Right lung (tissue), 5 donors: ENCODE measurements around the gene GRIA3. TPM values are rescaled to one million over a fixed set of nuclear protein-coding genes. Genes with fewer than 3 reads are reported as not detected.
"Not testable (repeated sequence)": the region's sequence is repeated elsewhere in the genome, so short reads cannot be mapped to it uniquely, and the experiment has no call there.

Source experiments
- DNase-seq, 2 donors: peaks; one replicate each; pipeline ENCODE4 v3.0.0-alpha.2; 2013
- polyA plus RNA-seq, 5 donors: library from polyadenylated mRNA; unstranded; fragments of 120-200 nt; gene quantifications; one replicate each; pipeline versions ENCODE4 v1.2.1 to v1.2.3, GENCODE V29; 2013; ENCODE audit warnings: inconsistent platforms in 1 of 5, low replicate concordance in 1 of 5; ENCODE audit not compliant: insufficient read length in 5 of 5, insufficient read depth in 1 of 5

Gene GRIA3
- polyA plus RNA-seq, 5 donors: 0.23 to 2.3 (median 0.58) TPM

DNA sequence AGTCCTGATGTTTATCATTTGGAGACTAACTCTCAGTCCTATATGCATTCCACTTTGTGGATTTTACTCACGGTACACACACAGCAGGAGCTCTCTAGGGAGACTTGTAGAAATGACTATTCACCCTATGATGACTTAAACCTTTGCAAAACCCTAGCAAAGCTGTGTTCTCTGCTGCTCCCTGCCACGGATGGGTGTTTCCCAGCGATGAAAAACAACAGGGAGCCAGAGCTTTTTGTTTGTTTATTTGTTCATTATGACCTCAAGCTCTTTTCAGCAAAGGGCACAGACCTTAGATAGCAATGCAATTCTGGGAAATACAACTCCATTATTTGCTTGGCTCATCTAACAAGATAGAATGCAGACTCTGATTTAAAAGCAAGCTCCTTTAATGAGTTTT lies 156.6 kb downstream of the GRIA3 start:
- DNase-seq: no peak

DNA sequence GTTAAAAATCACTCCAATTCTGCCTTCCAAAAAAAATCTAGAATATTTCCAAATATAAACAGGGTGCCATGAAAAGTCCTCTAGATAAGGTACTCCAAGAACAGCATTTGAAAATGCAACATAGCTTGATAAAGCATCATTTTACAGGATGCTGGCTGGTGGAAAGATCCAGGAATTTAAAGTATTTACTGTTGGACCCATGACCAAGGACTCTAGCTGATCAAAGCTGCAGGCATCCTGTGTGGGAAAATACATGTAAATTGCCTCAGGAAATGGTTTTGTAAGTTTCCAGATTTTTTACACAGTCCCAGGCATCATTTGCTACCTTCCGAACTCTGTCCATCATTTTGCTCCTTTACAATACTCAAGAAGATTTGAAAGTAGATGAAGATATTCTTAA lies 164.4 kb downstream of the GRIA3 start:
- DNase-seq: no peak

DNA sequence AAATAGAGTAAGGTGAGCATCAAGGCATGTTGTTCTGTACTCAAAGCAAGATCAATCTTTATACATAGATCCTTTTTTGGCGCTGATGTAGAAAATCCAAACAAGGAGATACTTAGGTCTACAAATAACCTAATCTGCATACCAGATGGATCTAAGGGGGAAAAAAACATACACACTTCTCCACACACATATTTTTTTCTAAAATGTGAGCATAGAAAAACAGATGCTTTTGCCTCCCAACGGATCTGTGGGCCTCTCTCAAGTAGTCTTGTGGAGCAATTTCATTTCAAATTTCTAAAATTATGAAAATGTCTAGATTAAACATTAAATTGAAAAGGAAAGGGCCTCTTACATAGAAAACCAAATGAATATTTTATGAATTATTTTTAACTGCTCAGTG lies 166.1 kb downstream of the GRIA3 start:
- no peak for DNase-seq

DNA sequence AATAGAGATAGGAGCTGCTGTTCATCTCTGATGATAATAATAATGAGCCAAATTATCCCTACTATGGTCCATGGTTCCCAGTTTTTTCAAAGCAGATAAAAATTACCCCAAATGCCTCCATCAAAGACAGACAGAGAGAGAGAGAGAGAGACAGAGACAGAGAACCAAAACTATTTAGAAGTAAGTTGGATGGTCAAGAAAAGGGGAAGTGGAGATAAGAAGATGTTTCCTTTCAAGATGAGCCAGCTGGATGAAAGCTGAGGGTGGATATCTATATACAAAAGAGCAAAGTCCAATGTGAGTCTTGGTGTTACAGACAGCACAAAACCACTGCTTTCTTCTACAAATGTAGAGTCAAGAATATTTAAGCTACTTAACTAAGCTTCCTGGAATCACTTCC lies 173.9 kb downstream of the GRIA3 start:
- DNase-seq: no peak

DNA sequence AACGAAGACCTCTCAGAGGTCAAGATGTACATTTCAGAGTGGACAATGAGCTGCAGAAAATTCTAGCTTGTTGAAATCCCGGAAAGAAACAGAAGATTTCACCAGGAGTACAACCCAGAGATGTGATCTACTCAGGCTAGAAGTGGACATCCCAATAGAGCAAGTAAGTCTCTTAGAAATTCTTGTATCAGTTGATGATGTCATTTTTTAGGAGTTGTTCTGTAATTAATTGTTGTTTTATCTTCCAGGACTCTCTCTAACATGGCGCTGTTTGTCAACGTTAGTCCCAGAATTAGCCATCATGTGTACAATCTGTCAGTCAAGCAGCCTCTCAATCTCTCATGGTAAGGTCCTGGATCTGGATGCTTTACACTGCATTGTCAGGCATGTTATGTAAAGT lies 174.4 kb downstream of the GRIA3 start:
- no peak for DNase-seq

DNA sequence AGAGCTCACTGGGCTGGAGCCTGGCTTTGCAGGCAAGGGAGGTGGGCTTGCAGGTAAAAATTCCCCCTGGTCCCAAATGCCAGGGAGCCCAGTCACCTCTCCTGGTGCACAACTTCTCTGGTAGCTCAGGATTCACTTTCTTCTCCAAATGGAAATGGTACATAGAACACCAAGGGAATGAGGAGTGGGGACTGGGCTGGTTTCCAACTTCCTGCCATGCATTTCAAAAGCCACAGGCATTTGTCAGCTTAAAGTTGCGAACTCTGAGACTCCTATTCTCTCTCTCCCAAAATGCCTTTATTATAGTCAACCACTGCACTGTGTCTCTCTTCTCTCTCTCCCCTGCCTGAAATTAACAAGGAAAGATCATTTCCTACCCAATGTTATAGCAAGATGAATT lies 177.3 kb downstream of the GRIA3 start:
- DNase-seq: peak in 1 of 2 donors; percentile 13

DNA sequence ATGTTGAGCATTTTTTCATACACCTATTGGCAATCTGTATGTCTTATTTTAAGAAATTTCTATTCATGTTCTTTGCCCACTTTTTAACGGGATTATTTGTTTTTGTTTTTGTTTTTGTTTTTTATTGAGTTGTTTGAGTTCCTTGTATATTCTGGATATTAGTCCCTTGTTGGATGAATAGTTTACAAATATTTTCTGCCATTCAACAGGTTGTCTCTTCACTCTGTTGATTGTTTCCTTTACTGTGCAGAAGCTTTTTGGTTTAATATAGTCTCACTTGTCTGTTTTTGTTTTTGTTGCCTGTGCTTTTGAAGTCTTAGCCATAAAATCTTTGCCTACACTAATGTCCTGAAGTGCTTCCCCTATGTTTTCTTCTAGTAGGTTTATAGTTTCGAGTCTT lies 202.1 kb downstream of the GRIA3 start:
- DNase-seq: not testable (repeated sequence)

DNA sequence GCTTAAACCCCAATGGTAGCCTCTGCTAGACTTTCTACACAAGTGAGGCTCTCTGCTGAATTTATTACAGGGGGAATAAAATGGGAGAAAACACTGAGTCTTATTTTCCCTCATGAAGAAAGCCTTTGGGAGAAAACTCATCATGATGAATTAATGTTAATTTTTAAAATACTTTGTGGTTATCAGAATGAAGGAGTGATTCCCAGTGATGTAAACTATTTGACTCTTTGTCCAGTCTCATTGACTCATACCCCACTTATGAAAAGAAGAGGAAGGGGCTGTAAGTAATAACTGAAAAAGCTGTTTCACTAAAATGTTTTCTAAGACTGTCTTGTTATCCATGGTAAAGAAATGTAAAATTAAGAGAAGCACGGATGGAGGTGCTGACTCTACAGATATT lies 208.8 kb downstream of the GRIA3 start:
- no peak for DNase-seq

DNA sequence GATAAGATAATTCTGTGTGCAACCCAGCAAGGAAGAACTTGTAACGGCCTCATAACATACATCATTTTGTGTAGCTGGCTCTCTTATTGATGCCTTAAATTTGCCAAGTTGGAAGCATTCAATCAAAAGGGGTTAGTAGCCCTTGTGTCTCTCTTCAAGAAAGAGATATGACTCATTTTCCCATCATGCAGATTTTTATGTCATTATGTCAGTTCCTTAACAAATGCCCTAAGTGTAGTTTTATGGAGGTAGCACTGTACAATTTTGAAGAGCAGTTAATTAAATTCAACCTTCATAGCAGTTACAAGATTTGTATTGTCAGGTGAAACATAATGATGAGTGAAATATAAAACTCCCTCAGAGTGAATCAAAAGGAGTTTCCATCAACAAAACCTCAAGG lies 215.6 kb downstream of the GRIA3 start:
- no peak for DNase-seq

DNA sequence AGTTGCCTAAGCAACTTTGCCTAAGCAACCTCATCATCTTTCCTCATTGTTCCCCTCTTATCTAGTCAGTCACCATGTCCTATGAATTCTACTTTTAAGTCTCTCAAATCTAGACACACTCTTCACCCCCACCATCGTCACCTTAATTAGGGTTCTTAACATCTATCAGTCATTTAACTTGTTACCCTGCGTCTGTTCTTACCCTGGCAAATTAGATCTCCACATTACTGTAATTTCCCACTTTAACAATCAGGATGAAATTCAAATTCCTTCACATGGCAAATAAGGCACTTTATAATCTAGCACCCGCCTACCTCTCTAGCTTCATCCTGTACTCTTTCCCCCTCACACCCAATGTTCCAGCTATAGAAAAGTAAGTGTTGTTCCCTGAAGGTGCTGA lies 221.2 kb downstream of the GRIA3 start:
- DNase-seq: no peak

DNA sequence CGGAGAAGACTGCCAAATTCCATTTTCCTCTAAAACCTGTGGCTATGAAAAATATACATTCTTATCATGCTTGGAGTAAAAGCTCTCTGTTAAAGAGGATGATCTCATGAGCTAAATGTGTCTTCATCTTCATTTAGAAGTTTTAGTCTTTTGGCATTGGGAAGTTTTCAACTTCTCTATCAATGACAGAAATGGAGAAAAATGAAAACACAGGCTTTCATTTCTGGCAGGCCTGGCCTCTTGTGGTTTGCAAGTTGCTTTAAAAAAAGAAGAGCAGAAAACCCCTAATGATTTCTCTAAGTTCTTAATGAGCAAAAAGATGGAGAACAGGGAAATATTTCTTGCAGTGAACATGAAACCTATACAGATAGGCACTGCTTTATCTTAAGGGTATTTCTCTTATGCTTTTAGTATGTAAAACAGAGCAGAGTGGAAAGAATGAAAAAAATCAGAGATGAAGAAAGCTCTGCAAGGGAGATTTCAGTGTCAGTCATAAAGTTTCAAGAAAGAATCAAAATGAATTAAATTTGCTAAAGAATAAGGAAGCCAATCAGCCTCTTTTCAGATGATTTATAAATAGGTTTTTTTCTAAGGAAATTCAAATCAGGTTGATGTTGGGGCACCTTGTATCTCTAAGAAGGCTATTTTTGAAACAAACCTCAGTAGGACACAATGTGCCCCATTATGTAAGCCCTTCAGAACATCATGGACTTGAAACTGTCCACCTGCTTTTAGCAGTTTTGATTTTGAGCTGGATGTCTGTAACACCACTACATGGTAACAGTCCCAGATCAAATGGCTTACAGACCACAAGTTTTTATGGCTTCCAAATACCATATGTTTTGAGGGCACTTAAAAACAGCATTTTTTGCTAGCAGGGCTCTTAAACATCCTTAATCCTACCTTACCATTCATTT lies 225.0 kb downstream of the GRIA3 start:
- DNase-seq: no peak

DNA sequence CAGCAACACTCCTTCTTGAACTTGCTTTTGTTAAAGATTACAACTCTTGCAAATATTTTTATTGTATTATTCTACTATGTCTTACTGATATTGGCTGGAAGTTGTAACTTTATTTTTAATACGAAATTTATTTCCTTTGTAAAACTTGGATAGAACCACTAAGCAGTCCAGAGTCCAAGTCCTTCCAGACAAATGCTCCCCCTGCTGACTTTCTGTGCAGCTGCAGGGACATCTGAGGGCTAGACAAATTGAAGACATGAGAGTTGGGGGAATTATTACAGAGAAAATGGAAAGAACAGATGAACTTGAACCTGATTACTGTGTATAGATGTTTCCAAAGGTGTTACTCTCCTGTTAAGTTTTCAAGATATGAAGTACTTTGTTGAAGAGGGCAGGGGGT lies 238.8 kb downstream of the GRIA3 start:
- DNase-seq: no peak

DNA sequence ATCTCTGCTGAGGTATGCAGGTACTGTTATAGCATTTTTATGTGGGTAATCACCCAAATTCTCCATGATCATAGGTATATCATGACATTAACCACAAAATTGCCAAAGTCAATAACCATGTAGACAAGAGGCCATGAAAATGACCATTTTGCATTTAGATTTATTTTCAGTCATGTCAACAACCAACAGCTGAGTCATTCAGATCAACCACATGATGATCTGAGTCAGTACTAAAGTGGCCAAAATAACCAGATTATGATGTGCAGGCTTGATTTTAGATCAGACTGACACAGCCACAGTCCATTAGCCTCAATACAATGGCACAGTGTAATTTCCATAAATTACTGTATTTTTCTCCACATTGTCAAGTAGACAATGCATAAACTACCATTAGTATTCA lies 240.5 kb downstream of the GRIA3 start:
- no peak for DNase-seq

DNA sequence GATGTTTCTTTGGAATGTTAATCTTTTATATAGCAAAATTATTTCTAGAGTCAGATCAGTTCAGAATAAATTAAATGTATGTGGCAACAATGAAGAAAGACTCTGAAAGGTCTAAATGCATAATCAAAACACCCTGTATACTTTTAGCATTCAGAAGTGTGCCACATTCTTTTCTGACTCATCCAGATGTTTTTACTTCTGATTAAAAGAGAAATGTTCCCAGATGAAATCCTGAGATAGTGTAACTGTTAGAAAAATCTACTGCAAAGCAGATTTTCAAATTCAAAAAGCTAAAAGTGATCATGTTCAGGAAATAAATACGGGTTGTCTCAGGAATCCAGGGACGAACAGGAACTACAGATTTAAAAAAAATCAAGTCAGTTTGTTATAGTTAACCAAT lies 241.4 kb downstream of the GRIA3 start:
- DNase-seq: no peak

DNA sequence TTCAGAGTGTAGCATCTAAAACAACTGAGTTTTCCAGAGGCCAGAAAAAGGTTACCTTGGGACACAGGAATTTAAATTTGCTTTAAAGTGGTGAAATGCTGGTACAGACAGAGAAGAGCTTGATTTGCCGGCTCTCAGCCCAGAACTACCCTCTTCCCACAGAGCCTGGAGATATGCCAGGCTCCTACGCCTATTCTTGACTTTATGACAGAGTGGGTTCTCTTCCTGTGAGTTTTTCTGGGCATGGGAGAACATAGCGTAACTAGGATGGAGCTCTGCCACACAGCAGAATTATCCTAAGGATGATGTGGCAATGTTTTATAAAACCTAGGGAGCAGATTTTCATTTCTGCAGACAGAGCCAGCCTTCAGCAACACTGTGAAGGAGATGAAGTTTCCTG lies 241.8 kb downstream of the GRIA3 start:
- DNase-seq: no peak

DNA sequence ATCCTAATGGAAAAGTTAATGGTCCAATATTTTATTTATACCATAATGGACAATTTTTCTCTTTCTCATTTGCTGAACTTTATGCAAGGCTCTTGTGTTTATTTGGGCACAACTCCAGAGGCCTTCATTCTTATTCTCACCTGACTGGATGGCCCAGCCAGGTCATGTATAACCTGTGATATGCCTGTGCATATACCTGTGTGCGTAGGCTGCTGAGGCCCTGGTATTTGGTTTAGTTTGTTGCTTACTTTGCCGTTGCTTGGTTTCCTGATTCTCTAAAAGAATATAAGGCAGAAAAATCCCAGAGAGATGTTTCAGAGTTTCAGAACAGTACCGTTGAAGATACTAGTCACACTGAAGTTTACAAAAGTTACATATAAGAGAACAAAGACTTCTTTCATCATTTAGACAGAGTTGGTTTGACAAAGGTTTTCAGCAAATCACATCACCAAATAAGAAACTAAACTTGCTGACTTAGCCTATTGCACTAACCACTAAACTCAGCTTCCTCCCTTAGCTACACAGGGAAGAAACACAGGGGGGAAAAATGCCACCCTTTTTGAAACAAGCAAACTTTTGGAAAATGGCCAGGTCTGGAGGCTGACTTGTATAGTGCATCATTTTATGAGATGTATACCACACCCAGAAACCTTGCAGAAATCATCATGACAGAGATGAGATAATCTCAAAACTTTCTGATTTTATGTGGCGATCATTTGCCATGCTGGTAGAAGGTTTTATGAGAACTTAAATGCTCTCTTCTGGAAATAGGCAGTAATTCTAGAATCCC lies 248.5 kb downstream of the GRIA3 start:
- no peak for DNase-seq

DNA sequence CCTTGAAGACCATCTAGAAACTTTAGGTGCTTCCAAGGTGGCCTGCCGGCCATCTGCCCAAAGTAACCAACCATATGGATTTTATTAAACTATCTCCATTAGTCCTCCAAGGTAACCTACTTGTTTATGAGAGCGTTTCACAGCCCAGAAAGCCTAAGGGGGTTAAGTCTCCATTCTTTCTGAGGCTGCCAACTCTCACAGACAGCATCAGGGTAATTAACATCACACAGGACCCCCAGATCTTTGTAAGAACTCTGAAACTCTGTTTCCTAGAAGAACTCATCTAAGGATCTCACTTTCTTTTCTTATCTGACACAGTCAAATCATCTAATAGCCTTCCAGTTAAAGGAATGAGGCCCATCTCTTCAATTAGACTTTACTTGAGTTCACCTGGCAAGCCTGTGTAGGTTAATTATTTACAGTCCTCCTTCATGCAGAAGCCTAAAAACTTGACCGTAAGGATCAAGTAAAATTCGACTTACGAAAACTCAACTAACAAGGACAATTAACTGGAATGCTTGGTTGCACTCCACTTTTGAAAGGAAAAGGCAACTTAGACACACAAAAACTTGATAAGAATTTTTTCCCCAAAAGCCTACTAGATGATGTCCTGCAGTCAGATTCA lies 252.5 kb downstream of the GRIA3 start:
- no peak for DNase-seq

DNA sequence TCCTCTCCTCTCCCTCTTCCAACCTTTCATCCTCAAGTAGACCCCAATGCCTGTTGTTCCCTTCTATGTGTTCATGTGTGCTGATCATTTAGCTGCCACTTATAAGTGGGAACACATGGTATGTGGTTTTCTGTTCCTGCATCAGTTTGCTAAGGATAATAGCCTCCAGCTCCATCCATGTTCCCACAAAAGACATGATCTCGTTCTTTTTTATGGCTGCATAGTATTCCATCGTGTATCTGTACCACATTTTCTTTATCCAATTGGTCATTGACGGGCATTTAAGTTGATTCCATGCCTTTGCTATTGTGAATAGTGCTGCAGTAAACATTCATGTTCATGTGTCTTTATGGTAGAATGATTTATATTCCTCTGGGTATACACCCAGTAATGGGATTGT lies 255.8 kb downstream of the GRIA3 start:
- DNase-seq: not testable (repeated sequence)

DNA sequence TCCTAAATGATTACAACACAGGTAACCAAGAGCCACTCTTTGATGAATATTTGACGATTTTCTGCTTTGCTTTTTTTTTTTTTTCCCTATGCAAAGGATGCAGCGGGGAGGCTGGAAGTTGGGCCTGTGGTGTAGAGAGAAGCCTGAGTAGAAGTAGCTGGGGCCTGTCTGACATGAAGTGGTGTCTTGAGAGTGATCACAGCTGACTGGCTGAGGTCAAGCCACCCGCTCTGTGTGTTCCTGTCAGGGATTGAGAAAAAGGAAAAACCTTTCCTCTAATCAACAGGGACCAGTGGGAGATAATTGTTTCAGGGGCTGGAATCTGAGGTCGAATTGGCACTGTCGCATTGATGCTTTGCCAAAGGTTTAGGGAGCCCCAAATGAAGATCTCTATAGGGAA lies 258.7 kb downstream of the GRIA3 start:
- peak in 1 of 2 donors; percentile 44 for DNase-seq

DNA sequence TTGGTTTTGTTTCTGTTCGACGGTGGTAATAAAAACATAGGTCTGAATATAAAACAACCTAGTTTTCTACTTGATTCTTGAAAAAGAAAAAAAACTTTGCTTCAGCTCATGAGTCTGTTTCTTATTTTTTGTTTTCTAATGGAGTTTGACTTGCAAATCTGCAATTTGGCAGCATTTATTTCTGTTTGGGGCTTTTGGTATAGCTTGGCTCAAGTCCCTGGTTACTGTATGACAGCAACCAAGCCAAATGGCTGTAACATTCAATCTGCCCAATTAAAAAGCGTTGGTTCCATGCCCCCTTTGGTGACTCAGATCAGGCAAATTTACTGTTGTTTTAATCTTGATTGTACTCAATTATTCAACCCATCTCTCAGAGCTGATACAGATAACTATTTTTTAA lies 263.4 kb downstream of the GRIA3 start:
- no peak for DNase-seq

DNA sequence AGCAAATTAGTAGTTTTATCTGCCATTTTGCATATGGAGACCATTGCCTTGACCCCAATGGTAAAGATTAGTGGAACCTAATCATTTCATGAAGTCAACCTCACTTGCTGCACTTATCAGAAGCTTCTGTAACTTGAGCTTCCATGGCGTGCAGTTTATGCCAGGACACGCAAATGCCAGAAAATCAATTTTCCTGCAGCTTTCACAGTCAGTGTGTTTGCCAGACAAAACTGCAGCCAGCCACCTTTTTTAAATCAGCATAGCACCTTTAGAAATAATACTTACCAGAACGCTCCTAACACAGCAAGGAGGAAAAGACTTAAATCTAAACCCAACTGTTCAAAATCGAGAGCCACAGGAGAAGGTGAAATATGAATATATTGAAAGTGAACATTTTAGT lies 265.3 kb downstream of the GRIA3 start:
- no peak for DNase-seq

DNA sequence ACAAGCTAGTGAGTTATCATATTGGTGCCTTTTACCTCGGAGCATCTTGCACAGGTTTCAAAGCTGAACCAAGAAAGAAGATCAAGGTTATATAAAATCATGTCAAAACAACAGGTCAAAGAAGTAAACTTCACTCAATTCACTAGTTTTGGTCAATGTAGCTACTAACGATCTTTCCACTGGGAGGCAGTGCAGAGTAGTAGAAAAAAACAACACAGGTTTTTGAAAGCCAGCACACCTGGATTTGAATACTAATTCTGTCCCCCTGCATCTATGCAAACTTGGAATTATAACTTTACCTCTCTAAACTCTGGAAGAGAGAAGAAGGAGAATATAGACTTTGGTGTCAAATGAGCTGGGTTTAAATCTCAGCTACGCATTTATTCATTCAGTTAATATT lies 266.1 kb downstream of the GRIA3 start:
- no peak for DNase-seq
